Measurements from ENCODE around the gene TDP1. TPM values are rescaled to one million over a fixed set of nuclear protein-coding genes. Genes with fewer than 3 reads are reported as not detected.

The TDP1 gene
- total RNA-seq, 1 donor from 2014 or later: 13.6 TPM

Other genes with a start within 250 kb of the TDP1 start
- 6.1 TPM for gene EFCAB11, start 1.2 kb upstream of the TDP1 start, total RNA-seq
- 1.3 TPM for gene KCNK13, start 106.1 kb downstream of the TDP1 start, total RNA-seq